ENCODE results near the gene KCNAB1. TPM values are rescaled to one million over a fixed set of nuclear protein-coding genes. Genes with fewer than 3 reads are reported as not detected.

KCNAB1 gene
- total and polyA plus RNA-seq, 10 of the 15 experiments (the other 5 are each of a cell fraction or from before 2014, with no cell fraction given): 0.11 to 0.69 (median 0.43) TPM; not detected in 6

- DNase-seq (ENCODE audit: low read depth, low spot score): no peak
- TF ChIP-seq CBX5 (IDR thresholded peaks at IDR 0.05; ENCODE audit: low read depth) (no peak), STAT1 (conservative IDR thresholded peaks at IDR 0.05) (no peak), CBX3 (IDR thresholded peaks at IDR 0.05; ENCODE audit: borderline replicate concordance, low read depth) (no peak), HDAC6 (IDR thresholded peaks at IDR 0.05; ENCODE audit: unreplicated experiment) (no peak), NFIC (IDR thresholded peaks at IDR 0.05; ENCODE audit: low read depth, low read length) (no peak), NFYA (IDR thresholded peaks at IDR 0.05; ENCODE audit: borderline replicate concordance, low read depth, low read length) (no peak), HDGF (IDR thresholded peaks at IDR 0.05) (no peak), EZH2 (IDR thresholded peaks at IDR 0.05; ENCODE audit: borderline replicate concordance, control insufficient read depth, low read depth, low read length) (no peak), MEF2A (IDR thresholded peaks at IDR 0.05; ENCODE audit: insufficient read depth, low read depth, low read length) (no peak), LARP7 (IDR thresholded peaks at IDR 0.05) (no peak)
- SMC1A ChIA-PET (ENCODE audit: uncharacterized antibody, unreplicated experiment): interaction anchor here (0.6 to 1.0 kb wide), 3 partner anchors 9 to 26 kb away, joined by 3 read pairs; no protein-coding TSS in a partner anchor
- Histone ChIP-seq H2AFZ (ENCODE audit: control insufficient read depth, low read depth, low read length) (no peak overlapping the region), H3K27ac (ENCODE audit: control insufficient read depth, insufficient read depth) (no peak overlapping the region), H3K36me3 (ENCODE audit: control insufficient read depth in 2 of 2, insufficient read depth in 2 of 2, low read length in 1 of 2) (no peaks in the 10 kb centered on the region), H3K27me3 (replicated peaks in 1 of 2; ENCODE audit: control insufficient read depth in 2 of 2, insufficient read depth in 2 of 2, low read length in 1 of 2) (no peaks in the 10 kb centered on the region; a peak in 1 of 4 replicates), H3K79me2 (ENCODE audit: control insufficient read depth, insufficient read depth, low read length) (no peaks in the 10 kb centered on the region), H3K4me3 (no peak overlapping the region), H4K20me1 (ENCODE audit: control insufficient read depth, insufficient read depth) (no peaks in the 10 kb centered on the region), H3K4me2 (ENCODE audit: control insufficient read depth, insufficient read depth) (no peak overlapping the region), H3K9me3 (replicated peaks; ENCODE audit: control insufficient read depth, insufficient read depth, low read length) (no peaks in the 10 kb centered on the region), H3K9ac (ENCODE audit: control insufficient read depth, insufficient read depth, low read length) (no peak overlapping the region), H3K4me1 (ENCODE audit: control insufficient read depth, insufficient read depth, low read length) (no peaks in the 10 kb centered on the region)
- in situ Hi-C loops (cut with MboI): no loop called here
- CTCF ChIA-PET: interaction anchor here (1.4 to 1.7 kb wide), 2 partner anchors 34 to 48 kb away, joined by 3 to 6 read pairs; no protein-coding TSS in a partner anchor
- peak; percentile 31; the same call in 1 of the 3 replicates for ATAC-seq
- no peak for FAIRE-seq
- POLR2A ChIA-PET: no interaction called here
- no TSS peak for BruUV-seq (replicated peaks)
- 0% methylated on average over 3 of the region's 3 CpGs for WGBS (ENCODE audit: insufficient coverage, insufficient replicate concordance, low lambda C conversion rate, missing lambda C conversion rate)
- intact Hi-C loops (cut with micrococcal nuclease; ENCODE audit: unreplicated experiment): no loop called here
- RAD21 ChIA-PET (ENCODE audit: unreplicated experiment): no interaction called here
These were observed 214.6 kb downstream of the KCNAB1 start for GRCh38 chr3:156334841-156335545.
